D341Med (cell line): ENCODE results near the gene C1orf94.

ENCODE experiments used
- DNase-seq: peaks from one replicate; pipeline ENCODE4 v3.0.0; 2012; ENCODE audit warnings: low spot score

Gene C1orf94, protein sequence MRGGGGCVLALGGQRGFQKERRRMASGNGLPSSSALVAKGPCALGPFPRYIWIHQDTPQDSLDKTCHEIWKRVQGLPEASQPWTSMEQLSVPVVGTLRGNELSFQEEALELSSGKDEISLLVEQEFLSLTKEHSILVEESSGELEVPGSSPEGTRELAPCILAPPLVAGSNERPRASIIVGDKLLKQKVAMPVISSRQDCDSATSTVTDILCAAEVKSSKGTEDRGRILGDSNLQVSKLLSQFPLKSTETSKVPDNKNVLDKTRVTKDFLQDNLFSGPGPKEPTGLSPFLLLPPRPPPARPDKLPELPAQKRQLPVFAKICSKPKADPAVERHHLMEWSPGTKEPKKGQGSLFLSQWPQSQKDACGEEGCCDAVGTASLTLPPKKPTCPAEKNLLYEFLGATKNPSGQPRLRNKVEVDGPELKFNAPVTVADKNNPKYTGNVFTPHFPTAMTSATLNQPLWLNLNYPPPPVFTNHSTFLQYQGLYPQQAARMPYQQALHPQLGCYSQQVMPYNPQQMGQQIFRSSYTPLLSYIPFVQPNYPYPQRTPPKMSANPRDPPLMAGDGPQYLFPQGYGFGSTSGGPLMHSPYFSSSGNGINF

DNA sequence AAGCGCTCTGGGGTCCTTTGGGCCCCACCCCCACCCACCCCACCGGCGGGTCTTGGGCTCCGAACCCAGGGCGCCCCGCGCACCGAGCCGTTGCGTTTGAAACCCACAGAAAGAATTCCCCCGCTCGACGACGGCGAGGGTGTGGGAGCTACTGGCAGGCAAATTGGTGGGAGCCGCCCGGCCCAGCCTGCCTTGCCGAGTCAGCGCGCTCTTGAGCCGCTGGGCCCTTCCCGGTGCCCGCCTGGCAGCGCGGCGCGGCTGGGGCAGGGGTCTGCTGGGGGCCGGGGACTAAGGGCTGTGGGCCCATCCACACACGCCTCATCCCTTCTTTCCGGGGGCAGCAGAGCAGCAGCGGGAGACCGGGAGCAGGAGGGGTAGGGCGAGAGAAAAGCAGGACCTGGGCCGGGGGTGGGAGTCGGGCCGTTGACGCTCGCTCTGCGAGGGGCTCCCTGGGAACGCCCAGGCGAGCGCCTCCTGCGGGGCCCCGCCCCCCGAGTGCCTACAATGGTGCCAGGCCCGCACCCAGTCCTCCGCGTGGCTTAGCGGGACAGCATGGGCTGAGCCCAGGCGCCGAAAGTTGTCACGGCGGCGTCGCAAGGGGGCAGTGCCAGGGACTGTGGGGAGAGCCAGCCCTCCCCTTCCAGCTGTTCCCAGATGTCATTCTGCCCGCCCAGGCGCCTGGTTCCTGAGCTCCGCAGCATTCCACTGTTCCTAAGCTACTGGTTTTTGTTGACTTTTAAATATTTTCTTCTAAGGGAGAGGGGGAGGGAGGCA is at the start of gene C1orf94:
C1orf94 (plus strand) TSS at position 78 of the 774 bp plus-strand sequence. CDS start 883 bp downstream, outside the sequence.
- DNase-seq, result peak; percentile 30

DNA sequence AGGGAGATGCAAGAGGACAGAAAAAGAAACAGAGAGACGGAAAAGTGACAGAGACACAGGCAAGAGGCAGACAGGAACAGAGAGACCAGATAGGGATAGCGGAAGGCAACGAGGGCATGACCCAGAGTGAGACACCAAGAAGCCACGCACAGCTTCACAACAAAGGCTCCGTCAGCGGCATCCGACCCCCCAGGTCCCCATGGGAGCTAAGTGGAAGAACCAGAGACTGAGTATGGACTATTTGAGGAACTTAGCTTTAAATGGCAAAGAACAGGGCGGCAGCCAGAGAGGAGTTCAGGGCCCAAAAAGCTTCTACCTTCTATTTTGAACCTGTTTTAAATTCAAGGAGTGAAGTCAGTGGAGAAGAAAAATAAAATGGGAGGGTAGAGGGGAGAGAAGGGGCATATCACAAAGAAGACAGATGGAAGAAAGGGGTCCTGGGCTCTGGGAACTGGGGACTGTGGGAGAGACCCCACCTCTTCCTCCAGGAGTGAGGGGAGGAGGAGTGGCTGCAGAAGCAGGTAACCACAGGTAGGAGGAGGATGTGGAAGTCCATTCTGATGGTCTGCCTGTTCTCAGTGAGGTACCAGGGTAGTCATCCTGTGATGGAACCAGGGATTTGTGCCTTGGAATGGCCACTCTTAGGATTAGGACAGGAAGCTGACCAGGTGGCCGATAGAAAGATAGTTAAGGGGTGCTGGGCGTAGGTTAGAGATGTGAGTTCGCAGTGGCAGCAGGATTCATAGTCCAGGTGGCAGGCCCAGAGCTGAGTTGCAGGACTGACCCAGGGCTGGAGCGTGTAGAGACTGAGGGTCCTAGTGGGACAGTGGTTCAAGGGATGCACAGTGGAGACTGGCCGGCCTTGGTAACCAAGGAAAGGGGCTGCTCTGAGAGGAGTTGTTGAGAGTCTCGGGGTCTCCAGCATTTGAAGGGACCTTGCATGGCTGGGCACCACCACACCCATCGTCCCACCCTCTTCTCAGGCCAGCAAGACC is 49.4 kb upstream of the C1orf94 start:
- DNase-seq, result no peak

DNA sequence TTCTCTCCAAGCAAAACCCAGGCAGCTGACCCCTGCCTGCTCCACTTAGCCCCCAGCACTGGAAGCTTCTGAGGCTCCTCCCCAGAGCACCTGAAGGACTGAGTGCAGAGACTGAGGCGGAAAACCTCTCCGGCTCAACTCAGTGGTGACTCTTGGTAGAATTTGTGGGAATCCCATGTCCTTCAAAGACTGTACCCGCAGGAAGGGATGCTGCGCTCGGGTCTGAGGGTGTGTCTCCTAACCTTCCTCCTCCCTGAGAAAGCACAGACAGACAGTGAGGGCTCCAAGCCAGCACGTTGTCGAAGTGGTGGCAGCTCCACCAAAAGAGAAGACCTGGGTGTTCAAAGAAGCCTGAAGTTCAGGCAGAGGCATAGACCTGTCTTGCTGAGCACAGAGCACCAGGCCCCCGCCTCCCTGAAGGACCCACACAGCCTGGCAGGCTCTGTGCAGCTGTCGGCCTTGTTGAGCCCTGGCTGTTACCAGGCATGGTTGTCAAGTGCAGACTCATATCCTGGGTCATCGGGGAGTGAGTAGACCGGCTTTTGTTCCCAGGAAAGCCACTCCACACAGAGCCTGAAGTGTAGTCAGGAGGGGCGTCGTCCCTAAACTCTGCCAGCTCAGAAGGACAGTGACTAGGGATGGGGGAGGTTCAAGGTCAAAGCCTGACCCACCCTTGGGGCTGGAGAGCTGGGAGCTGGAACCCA is 48.4 kb upstream of the C1orf94 start:
- no peak for DNase-seq

DNA sequence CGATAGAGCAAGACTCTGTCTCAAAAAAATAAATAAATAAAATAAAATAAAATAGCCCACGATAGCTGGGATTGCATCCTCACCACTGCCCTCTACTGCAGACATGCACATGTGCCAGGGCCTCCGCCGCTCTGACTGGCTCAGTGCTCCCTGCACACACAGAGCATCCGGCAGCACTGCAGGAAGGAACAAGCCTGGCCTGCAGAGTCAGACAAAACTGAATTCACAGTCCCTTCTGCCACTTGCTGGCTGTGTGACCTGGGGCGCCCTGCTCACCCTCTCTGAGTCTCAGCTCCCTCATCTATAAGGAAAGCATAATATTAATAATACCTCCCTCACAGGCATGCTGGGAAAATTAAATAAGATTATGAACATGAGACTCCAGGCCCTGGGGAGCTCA is 47.1 kb upstream of the C1orf94 start:
- no peak for DNase-seq

DNA sequence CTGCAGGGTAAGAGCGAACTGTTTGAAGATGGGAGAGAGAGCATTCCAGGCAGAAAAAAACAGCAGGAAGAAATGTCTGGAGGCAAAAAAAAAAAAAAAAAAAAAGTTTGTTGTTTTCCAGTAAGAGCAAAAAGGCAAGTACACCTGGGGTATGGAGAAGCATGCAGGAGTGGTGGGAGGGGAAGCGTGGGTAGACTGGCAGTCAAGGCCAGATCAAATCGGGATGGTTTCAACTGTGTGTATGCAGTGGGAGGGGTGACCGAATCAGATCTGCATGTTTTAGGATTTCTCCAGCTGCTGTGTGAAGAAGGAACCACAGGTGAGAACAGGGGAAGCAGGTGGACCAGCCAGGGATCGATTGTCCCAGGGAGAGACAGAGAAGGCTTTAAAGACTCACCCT is 46.4 kb upstream of the C1orf94 start:
- DNase-seq, result no peak

DNA sequence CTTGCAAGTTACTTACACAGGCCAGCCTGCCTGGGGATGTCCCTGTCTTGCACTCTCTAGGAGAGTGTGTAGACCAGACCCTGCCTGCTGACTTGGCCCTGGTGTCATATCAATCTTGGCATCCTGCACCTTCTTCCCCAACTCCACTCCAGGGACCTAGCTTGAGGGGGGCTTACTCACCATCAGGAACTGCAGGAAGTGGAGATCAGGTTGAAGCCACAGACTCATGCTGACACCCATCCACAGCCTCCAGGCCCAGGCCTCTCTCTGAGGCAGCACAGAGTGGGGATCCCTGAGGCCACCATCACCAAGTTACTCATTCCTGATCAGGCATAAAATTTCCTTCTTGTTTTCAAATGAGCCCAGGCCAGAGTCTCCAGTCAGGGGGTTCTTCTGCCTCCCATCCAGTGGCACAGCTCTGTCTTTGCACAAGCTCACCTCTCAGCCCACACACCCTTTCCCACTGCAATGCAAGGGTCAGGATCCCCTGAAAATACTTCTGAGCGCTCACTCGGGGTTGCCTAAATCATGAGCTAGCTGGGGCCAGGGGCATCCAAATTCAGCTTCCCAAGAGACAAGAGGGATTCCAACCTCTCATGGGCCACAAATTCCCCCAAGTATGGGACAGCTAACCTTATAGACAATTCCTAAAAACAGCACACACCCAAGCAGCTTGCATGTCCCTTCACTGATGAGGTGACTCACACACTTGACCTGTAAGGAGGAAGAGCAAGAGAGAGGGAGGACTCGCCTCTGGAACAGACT is 45.1 kb upstream of the C1orf94 start:
- no peak for DNase-seq

DNA sequence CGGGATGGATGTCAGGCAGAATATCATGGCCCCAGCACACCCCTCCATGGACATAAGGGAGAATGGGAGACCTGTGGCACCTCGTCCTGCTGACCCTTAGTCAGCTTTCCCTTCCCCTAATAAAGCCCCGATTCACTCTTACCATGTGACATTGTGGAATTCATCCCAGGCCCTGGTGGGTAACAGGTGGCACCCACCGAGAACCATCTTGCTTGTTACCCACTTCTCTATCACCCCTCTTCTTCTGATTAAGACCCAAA is 44.6 kb upstream of the C1orf94 start:
- DNase-seq, result no peak

DNA sequence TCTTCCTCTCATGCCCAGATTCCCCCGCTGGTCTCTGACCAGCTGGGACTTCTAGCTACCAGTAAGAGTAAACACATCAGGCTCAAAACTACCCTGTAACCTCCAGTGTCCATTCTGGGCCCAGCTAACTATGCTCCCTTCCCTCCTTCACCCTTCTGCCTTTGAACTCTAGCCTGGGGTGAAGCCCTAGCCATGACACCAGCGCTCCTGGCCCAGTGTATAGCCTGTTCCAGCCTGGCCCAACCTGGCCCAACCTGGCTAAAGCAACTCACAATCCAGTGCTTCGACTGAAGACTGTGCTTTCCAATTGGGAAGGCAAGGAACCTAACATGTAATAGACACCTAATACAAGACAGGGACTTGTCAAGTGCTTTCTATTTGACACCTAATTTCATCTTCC is 39.3 kb upstream of the C1orf94 start:
- DNase-seq, result no peak

DNA sequence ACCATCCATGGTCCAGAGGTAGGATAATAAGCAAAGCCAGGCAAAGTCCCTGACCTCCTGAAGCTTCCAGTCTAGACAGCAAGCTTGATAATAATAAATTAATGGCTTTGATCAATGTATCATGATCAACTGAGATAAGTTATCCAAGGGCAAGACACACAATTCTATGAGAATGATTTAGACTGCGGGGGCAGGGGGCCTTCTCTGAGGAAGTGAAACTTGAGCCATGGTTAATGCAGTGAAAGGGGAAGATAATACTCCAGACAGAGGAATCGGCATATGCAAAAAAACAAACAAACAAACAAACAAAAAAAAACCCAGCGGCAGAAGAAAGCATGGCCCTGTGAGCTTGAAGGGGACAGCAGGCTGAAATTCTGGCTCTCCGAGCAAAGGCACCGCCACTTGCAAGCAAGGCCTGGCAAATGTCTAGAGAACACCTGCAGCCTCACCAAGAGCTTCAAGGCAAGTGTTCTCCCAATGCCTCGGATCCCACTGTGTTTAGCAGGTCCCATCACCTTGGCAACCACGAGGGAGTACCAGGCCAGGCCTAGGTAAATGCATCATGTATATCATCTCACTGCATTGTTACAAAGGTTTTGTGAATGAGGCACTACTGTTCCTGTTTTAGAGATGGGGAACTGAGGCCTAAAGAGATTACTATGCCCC is 36.6 kb upstream of the C1orf94 start:
- DNase-seq, result no peak

DNA sequence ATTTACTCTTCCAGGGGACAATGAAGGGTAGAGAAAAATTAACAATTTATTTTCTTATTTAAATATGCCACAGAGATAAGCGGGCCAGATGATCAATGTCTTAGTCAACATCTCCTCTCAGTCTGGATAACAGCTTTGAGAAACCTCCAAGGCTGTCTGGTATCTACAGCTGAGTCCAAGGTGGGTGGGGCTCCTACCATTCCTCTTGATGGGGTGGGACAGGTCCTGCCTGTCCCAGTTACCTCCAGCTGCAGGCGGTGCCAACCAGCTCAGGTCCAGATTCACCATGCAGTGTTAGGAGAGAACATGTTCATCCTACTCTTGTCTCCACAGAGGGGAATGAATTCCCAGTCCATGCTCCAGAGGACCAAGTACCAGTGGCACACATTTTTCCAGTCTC is 32.7 kb upstream of the C1orf94 start:
- no peak for DNase-seq

DNA sequence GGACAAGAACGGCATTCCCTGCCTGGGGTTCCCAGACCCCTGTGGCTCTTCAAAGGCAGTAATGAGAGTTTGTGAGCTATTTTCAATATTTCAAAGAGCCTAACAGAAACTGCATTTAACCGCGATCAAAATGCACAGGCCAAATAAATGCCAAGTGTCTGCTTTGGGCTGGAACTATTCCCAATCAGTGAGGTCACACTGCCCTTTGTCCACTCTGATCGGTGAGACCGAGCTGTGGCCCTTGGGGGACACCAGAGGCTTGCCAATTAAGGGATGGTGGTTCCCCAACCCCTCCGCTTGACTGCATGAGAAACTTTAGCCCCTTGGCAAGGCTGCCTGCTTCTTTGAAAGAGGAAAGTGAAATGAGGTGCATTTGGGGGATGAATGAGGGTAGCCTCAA is 31.9 kb upstream of the C1orf94 start:
- no peak for DNase-seq

DNA sequence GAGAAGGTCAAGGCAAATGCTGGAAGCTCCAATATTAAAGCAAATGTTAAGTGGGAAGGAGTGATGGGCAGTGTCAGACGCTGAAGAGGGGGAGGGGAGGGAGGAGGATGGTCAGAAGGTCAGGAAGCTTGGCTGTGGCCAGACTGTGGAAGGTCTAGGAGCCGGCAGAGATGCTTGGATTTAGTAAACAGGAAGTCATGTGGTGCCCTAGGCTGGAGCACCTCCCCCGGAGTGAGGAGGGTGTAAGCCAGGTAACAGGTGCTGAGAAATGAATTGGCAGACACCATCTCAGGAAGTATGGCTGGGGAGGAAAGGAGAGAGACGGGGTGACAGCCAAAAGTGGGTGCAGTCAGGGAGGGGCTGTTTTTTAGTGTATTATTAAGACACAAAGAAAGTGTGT is 29.4 kb upstream of the C1orf94 start:
- no peak for DNase-seq

DNA sequence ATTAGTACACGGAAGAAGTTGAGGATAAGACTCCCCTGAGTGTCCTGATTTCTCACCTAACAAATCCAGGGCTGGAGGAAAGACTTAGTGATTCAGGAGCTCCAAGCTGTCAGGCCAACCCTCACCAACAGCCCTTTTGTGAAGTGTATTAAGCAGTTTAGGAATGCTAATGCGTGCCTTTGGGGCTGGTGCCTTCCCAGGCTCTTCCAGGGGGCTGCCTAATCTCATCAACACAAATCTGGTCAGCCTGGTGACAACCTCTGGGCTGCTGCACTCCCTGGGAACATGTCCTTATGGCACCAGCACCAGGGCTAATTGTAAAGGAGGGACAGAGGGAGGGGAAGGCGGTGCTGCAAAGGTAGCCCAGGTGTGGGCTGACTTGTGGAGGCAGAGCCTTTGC is 27.2 kb upstream of the C1orf94 start:
- no peak for DNase-seq

DNA sequence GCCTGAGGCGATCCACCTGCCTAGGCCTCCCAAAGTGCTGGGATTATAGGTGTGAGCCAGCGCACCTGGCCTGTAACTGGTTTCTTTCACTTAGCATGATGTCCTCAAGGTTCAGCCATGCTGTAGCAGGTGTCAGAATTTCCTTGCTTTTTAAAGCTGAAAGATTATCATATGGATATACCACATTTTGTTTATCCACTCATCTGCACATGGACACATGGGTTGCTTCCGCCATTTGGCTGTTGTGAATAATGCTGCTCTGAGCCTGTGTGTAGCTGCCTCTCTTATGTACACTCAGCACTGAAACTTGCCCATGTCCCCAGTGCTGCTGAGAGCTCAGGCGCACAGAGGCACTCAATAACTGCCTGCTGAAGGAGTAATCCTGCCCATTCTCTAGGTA is 23.5 kb upstream of the C1orf94 start:
- no peak for DNase-seq

DNA sequence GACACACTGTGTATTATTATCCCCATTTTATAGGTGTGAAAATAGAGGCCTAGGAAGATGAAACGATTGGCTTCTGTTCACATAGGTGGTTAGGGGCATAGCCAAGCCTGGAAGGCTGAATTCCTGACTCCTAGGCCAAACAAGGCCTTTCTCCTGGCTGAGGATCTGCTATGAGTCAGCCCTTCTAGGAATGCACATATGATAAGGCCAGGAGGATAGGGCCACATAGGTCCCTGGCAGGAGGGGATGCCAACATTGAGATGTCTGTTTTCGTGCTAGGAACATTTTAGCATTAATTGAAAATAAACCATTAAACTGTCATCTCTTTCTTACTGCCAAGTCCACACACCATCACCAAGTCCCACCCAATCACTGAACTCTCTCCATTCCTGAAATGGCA is 20.8 kb upstream of the C1orf94 start:
- DNase-seq, result no peak

DNA sequence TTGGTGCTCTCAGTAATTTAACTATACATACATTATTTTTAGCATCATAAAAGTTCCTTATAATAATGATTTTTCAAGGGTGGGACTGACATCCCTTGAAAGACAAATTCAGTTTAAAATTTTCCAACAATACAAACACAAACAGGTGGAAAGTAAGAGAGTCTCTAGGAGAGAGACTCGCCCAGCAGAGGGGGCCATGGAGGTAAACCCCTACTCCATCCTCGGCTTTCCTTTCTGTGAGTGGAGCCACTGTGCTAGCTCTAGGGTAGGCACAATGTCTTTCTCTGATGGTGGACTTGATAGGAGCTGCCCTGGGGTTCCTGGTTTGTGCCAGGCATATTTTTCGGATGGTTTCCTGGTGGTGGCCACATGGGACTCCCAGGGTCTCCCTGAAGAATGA is 20.0 kb upstream of the C1orf94 start:
- DNase-seq, result no peak

DNA sequence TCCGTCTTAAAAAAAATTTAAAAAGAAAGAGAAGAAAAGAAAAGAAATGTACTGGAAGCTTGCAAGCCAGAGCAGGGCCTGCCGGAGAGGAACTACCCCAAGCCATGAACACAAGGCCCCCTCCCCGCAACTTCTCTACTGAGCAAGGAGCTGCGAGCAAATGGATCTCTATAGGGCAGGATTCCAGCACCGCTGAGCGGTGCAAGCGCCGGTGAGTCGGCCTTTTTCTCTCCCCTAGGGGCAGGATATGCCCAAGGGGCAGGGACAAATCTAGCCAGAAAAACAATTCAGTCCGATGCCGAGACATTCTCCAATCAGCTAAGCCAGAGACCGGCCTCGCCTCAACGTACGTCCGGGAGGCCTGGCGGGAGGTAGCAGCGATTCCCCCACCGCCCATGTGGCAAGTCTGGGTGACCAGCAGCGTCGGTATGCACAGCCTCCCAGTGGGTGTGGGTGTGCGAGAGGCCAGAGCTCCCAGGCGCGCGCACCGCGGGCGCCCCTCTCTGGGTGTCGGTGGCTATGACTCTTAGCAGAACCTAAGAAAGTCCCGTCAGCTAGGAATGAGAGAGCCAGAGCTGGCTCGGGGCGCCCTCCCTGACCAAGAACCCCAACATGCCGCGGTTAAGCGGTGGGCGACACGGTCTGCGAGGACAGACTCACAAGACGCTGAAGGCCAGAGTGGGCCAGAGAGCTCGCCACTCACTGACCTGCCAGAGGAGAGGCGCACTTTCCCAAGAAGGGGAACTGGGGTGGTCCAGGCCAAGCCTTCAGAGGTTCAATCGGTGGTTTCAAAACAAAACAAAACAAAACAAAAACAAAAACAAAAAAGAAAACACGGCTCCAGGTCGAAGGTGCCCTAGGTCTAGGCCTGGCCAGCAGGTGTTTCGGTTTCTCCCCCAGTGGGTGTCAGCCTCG is 13.6 kb upstream of the C1orf94 start:
- peak; percentile 49 for DNase-seq

DNA sequence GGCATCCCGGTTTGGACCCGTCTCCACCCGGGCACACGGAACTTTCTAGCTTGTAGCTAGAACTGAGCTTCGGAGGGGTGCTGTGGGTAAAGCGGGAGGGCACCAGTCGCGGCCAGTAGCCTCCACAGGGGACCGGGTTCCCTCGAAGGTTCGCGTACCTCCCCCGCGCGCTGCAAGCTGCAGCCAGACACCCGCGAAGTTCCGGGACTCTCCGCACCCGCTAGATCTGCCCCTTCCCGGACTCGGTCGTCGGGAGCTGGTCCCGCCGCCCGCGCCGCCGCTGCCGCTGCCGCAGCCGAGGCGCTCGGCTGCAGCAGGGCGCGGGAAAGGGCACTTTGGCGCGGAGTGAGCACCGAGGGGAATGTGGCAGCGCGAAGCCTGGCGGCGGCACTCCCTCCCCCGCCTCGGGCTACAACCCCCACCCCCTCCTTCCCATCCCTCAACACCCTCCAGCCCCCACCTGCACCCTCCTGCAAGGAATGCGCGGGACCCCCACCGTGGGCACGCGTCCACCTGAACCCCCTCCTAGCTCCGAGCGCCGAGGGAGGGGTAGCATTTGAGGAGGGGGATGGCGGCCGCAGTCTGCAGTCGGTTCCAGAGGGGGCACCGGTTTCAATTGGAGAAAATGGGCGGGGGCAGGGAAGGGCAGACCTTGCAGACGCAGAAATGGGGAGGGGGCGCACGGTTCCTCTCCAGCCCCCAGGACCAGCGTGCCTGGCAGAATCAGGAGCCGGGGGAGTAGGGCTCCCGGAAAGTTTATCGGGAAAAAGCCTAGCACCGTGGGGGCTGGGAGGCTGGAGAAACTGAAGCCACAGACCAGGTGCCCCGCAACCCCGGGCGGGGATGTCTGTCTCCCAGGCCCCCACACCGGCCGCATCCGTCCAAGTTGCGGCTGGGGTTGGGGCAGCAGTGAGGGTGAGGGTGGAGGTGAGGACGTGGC is 12.6 kb upstream of the C1orf94 start:
- peak; percentile 35 for DNase-seq
